GM10248 (cell line): Measurements from ENCODE around the gene C16orf92.

Experiments
- CTCF ChIA-PET: fragments of 300-600 bp; sonication (Branson Sonifier 250); formaldehyde crosslinking; extraction: SDS; loops from one replicate; lab custom pipeline; 2021; ENCODE audit warnings: antibody characterized with exemption; lab: Yijun Ruan, JAX
- POLR2A ChIA-PET: fragments of 350-650 bp; sonication (Branson Sonifier 250); formaldehyde crosslinking; extraction: SDS; loops from one replicate; lab custom pipeline; 2020; ENCODE audit warnings: antibody characterized with exemption; lab: Yijun Ruan, JAX
- DNase-seq: peaks from one replicate; pipeline ENCODE4 v3.0.0; 2012; ENCODE audit errors: extremely low spot score
- CTCF ChIP-seq: IDR thresholded peaks from 2 replicates; pipeline ENCODE4 v1.5.1; 2012; ENCODE audit warnings: mild to moderate bottlenecking, low read depth; ENCODE audit errors: extremely low read depth, missing control alignments, control extremely low read depth

Gene C16orf92

GRCh38 chr16:29977063-29977825 lies 45.8 kb upstream of the C16orf92 start:
- DNase-seq, result no peak
- POLR2A ChIA-PET, result no interaction called here
- no peak for TF ChIP-seq CTCF
- CTCF ChIA-PET, result interaction anchor here (1.0 to 2.7 kb wide), 3 partner anchors 16 to 28 kb away, joined by 4 to 8 read pairs (median 7); partner anchors contain the start of gene TMEM219

DNA sequence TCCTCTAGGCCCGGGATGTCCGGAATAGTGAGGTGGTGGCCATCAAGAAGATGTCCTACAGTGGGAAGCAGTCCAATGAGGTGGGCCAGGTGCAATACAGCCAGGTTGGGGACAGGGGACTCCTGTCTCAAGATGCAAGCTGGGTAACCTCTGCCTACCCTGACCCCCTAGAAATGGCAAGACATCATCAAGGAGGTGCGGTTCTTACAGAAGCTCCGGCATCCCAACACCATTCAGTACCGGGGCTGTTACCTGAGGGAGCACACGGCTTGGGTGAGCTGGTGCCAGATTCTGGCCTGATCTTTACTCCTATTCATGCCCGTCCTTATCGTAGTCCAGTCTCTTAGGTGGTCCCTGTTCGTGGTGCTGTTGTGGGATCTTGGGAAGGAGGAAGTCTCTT lies 44.9 kb upstream of the C16orf92 start:
- TF ChIP-seq CTCF, result no peak
- DNase-seq, result no peak
- ChIA-PET CTCF (interaction anchor here (0.6 to 2.7 kb wide), 3 partner anchors 10 to 27 kb away, joined by 3 to 8 read pairs (median 4); partner anchors contain the start of gene TMEM219), POLR2A (no interaction called here)

GRCh38 chr16:29978564-29979270 lies 44.3 kb upstream of the C16orf92 start:
- no peak for DNase-seq
- CTCF ChIA-PET, result interaction anchor here (0.6 to 2.7 kb wide), 5 partner anchors 9 to 158 kb away, joined by 3 to 8 read pairs (median 4); partner anchors contain the start of genes MVP and TMEM219
- POLR2A ChIA-PET, result no interaction called here
- no peak for TF ChIP-seq CTCF

DNA sequence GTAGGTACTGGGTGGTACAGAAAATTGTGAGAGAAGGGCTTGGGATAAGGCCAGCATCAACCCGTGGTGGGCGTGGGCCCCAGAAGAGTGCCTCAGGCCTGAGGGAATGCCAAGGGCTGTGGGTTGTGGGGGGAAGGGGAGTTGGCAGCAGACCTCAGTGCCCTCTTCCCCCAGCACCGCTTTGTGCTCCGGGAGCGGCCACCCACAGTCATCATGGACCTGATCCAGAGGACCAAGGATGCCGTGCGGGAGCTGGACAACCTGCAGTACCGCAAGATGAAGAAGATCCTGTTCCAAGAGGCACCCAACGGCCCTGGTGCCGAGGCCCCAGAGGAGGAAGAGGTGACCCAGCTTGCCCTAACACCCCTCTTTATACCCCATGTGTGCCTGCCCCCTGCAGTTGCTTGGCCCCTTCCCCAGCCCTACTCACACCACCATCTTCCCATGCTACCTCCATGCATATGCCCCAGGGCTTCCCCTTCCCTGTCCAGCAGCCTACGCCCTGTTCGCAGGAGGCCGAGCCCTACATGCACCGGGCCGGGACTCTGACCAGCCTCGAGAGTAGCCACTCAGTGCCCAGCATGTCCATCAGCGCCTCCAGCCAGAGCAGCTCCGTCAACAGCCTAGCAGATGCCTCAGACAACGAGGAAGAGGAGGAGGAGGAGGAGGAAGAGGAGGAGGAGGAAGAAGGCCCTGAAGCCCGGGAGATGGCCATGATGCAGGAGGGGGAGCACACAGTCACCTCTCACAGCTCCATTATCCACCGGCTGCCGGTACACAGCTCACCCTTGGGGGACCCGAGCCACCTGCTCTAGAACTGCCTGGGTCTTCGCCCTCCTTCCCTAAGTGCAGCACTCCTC lies 40.2 kb upstream of the C16orf92 start:
- TF ChIP-seq CTCF, result no peak
- DNase-seq, result no peak
- POLR2A ChIA-PET, result no interaction called here
- CTCF ChIA-PET, result interaction anchor here (1.4 kb wide), 1 partner anchor 9 kb away, joined by 4 read pairs; the partner anchor contains the start of gene TAOK2

GRCh38 chr16:29983420-29984136 lies 39.4 kb upstream of the C16orf92 start:
- CTCF ChIA-PET, result interaction anchor here (1.4 kb wide), 1 partner anchor 10 kb away, joined by 4 read pairs; the partner anchor contains the start of gene TAOK2

More at GRCh38 chr16:29983420-29984136, 39.4 kb upstream of the C16orf92 start:
- no peak for DNase-seq
- TF ChIP-seq CTCF, result no peak
- POLR2A ChIA-PET, result no interaction called here
